HL-60/S4 treated with phorbol 12-myristate 13-acetate at 8.2 ng/mL for 4 days and 3 days (cell line): Measurements from ENCODE around the gene GIN1.

Experiments used
- in situ Hi-C: fragments of 300-500 bp; cut with MboI; formaldehyde crosslinking; loops from 2 replicates; pipeline ENCODE4 v1.15.0; 2022; ENCODE audit warnings: low sequenced_read_pairs

Gene GIN1, protein sequence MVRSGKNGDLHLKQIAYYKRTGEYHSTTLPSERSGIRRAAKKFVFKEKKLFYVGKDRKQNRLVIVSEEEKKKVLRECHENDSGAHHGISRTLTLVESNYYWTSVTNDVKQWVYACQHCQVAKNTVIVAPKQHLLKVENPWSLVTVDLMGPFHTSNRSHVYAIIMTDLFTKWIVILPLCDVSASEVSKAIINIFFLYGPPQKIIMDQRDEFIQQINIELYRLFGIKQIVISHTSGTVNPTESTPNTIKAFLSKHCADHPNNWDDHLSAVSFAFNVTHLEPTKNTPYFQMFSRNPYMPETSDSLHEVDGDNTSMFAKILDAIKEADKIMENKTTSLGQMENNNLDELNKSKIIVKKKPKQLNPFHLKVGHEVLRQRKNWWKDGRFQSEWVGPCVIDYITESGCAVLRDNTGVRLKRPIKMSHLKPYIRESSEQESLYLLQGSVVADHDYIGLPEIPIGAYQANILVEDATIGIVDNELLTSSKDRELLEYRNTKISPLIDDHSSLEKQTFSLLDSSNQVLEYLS

DNA sequence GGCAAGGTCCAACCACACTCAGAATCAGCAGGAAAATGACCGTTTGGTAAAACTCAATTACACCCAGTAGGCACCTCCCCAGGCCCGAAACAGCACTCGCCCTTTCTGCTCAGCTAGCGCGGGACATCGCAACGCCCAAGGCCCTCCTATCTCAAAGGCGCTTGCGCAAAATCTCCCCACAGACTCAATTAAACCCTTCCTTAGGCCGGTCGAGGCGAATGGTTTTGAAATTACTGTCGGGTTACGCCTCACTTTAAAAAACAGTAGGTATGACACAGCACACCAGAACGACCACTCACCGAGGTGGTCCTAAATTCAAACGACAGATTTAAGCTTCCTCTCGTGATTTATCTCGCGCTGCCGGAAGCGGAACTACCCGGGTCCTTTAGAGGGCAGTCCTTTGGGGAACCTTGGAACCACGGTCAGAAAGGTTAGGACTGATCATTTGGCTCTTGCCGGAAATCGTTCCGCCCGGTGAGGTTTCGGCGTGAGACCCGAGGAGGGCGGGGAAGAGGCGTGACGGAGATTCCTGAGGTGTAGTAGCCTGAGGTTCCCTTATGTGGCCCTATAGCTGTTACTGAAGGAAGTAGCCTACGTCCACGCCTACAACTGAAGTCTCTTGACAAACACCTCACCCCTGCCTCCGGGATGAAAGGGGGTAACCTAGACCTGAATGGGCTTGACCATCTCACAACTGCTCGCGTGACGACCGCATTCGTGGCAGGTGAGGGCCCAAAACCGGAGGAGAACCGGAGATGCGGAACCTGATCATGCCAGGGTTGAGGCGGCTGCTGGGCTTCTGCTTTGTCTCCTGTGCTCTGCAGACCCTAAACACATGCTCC is at the start of gene GIN1, which contains the start of gene PPIP5K2:
TSS of gene GIN1 (minus strand) at position 374 of the 842 bp plus-strand sequence. CDS start 11,431 bp downstream, outside the sequence.
TSS of gene PPIP5K2 (plus strand) at position 537 of the 842 bp plus-strand sequence. CDS start 9,289 bp downstream, outside the sequence.
- in situ Hi-C loops = no loop called here

- in situ Hi-C loops = no loop called here
Observed at GRCh38 chr5:103166706-103167105, 46.8 kb upstream of the GIN1 start.

- in situ Hi-C loops = no loop called here
Observed at GRCh38 chr5:103151156-103151555, 31.2 kb upstream of the GIN1 start.

DNA sequence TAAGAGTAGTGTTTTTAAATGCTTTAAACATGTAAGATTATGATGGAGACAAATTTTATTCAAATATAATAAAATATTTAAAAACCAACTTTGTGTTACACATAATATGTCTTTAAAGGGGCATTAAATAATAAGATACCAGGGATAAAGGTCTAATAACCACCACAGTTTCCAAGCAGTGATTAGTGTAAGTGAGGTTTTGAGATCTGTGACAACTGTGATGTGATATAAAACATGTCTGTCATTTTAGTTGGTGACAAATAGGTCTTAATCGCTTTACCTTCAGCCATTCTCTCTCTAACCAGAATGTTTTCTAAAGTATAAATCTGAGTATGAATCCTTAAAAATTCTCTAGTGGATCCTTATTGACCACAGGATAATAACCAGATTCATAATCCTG is 28.3 kb upstream of the GIN1 start:
- in situ Hi-C loops = loop anchor here (25.0 kb wide), 1 partner anchor 361 kb away; no protein-coding TSS in a partner anchor

- in situ Hi-C loops = loop anchor here (25.0 kb wide), 1 partner anchor 358 kb away; no protein-coding TSS in a partner anchor
Observed at GRCh38 chr5:103145196-103145595, 25.3 kb upstream of the GIN1 start.

GRCh38 chr5:103142132-103142531 is 22.2 kb upstream of the GIN1 start:
- in situ Hi-C loops = loop anchor here (25.0 kb wide), 1 partner anchor 355 kb away; no protein-coding TSS in a partner anchor

- in situ Hi-C loops = loop anchor here (25.0 kb wide), 1 partner anchor 352 kb away; no protein-coding TSS in a partner anchor
Observed at GRCh38 chr5:103139264-103139865, 19.4 kb upstream of the GIN1 start.

- in situ Hi-C loops = loop anchor here (25.0 kb wide), 1 partner anchor 351 kb away; no protein-coding TSS in a partner anchor
Observed at GRCh38 chr5:103138202-103138690, 18.3 kb upstream of the GIN1 start.

DNA sequence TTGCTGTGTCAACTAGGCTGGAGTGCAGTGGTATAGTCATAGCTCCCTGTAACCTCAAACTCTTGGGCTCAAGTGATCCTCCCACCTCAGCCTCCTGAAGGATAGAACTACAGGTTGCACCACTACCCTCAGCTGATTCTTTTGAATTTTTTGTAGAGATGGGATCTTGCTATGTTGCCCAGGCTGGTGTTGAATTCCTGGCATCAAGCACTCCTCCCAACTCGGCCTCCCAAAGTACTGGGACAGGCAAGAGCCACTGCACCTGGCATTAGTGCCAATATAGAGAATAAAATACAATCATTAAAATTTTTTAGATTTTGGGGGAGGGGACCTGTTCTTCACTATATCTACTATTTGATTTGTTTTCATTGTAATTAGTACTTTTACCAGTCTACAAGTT is 15.5 kb upstream of the GIN1 start:
- in situ Hi-C loops = loop anchor here (25.0 kb wide), 1 partner anchor 348 kb away; no protein-coding TSS in a partner anchor

DNA sequence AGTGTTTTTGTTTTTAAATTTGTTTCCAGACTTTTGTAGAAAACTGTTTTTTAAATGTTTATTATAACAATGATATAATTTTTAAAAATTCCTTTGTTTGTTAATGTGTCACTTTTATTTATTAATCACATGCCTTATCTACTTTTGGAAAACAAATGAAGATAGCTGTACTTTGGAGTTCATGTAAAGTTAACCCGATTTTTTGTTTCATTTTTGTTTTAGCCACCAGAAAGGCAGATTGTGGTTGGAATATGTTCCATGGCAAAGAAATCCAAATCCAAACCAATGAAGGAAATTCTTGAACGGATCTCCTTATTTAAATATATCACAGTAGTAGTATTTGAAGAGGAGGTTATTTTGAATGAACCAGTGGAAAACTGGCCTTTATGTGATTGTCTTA is 13.3 kb upstream of the GIN1 start:
- in situ Hi-C loops = loop anchor here (25.0 kb wide), 1 partner anchor 346 kb away; no protein-coding TSS in a partner anchor

DNA sequence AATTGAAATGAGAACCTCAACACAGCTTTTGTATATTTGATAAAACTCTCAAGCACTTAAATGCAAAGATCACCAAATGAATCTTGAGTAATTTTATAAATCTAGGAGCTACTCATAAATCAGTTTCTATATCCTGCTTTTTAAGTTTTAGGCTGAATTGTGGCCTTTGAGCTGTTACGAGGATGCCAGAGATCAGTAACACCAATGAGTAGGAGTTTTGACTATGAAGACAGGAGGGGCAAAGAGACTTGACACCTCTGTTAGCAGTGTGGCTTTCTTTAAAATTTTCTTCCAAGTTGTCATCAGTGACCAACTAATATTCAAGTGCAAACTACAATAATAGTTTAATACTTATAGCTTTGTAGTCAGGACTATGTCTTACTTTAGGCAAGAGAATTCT is 12.7 kb upstream of the GIN1 start:
- in situ Hi-C loops = loop anchor here (25.0 kb wide), 1 partner anchor 345 kb away; no protein-coding TSS in a partner anchor

DNA sequence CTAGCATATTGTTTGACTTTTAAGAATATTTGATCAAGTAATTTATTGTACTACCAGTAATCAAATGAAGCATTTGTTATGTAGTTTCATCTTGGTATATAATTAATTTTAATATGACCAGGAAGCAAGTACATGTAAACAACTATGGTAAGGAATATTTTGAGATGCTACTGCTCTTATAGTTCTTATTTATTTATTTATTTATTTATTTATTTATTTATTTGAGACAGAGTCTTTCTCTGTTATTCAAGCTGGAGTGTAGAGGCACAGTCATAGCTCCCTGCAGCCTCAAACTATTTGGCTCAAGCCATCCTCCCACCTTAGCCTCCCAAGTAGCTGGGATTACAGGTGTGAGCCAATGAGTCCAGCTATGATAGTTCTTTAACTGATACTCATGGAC is 8.3 kb upstream of the GIN1 start:
- in situ Hi-C loops = loop anchor here (25.0 kb wide), 1 partner anchor 341 kb away; no protein-coding TSS in a partner anchor

- in situ Hi-C loops = loop anchor here (25.0 kb wide), 1 partner anchor 340 kb away; no protein-coding TSS in a partner anchor
Observed at GRCh38 chr5:103127292-103127817, 7.4 kb upstream of the GIN1 start.

DNA sequence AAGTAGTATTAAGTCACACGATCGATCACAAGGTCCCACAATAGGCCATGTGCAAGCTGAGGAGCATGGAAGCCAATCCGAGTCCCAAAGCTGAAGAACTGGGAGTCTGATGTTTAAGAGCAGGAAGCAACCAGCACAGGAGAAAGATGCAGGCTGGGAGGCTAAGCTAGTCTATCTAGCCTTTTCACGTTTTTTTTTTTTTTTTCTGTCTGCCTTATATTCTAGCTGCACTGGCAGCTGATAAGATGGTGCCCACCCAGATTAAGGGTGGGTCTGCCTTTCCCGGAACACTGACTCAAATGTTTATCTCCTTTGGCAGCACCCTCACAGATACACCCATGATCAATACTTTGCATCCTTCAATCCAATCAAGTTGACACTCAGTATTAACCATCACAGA is 6.6 kb upstream of the GIN1 start:
- in situ Hi-C loops = loop anchor here (25.0 kb wide), 1 partner anchor 339 kb away; no protein-coding TSS in a partner anchor

DNA sequence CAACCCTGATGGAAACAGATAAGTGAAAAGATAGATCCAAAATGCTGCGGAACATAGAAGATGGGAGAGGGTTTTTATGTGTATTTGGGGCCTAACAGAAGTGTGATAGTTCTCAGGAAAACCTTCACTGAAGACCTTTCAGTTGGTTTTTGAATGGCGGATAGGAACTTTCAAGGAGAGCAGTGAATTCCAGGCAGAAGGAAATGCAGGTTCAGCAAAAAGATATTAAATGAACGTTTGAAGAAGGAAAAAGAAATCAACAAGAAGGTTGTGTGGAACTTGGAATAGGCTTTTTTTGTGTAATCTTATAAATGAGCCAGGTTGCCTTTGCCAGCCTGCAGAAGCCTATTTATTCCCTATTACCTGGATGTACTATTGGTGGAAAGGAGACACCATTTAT is 2.3 kb upstream of the GIN1 start:
- in situ Hi-C loops = no loop called here

DNA sequence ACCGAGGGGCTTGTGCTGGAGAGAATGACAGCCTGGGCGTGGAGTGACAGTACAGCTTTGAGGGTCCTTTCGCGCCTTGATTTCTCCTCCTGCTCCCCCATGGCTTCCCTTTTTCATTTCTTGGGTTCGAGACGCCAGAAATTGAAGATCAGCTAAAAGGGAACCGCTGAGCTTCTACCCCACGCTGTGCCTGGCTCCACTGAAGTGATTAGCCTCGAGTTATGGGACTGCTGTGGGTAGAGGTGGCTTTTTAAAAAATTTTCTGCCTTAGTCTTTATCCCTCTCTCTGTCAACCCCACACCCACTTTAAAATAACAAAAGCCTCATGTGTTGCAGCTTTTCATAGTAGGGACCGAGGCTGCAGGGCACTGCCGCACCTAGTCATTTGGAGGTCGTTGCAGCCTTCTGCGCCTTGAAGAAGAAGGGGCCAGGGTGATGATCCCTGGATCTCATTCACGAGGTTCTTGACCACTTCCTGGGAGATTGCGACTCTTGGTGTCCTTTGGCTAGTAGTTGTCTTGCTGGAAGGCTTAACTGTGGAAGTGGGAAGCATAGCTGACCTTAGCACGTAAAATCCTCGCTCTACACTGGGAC is 766 bp upstream of the GIN1 start:
- in situ Hi-C loops = no loop called here

DNA sequence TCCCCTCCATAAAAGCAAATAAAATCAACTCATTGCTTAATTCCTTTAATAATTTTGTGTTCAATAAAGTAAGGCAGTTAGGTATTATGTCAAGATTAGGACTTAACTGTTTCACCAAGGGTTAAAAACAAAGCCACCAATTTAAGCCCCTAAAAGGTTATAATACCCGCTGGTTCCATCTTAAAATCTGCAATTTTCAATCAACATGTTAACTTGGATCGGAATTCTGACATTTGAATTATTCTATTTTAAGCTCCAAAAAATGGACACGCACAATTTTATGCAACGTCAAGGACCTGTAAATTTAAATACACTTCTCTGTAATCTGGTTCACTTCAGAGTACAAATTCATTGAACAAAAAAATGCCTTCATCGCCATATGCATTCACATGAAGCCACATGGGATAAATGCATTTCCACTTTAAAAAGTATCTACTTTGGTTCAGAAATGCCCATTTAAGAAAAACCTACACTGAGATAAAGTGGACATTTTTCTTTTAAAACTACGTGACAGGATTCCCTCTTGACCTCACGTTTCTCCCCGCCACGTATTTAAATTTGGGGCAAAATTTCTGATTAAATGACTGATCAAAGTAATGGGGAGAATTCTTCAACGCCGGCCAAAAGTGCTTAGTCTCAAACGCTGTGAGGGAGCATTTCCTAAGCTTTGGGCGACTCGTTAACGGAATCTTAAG is 721 bp downstream of the GIN1 start:
- in situ Hi-C loops = no loop called here

GRCh38 chr5:103117471-103117991 is 2.4 kb downstream of the GIN1 start:
- in situ Hi-C loops = no loop called here

- in situ Hi-C loops = no loop called here
Observed at GRCh38 chr5:103114440-103114839, 5.5 kb downstream of the GIN1 start.
